Dedifferentiated amniotic fluid mesenchymal stem cell (primary cell): ENCODE data around the gene RCOR2.

Experiments used
- DNase-seq: peaks from one replicate; pipeline ENCODE4 v3.0.0-alpha.2; 2016; ENCODE audit errors: extremely low spot score

The RCOR2 gene

DNA sequence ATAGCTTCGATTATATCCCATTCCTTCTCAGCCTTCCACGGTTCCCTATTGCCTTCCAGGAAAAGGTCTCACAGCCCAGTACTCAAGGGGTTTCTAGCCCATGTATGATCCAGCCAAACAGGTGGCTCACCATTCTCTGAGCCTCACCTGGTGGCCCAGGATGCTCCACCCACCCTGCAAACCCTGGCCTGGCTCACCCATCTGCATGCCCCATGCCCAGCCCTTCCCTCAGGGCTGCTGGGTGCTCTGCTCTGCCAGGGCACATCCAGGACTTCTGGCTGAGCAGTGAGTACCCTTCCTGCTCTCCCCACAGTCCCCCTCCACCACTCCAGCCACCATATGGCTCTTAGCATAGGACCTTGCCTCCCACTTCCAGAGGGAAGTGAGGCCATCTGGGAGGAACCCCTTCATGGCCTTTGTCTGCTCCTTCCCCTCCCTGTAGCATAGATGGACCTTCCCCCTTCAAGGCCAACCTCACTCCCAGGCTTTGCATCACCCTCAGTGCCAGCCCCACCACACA is 5.8 kb upstream of the RCOR2 start:
- no peak for DNase-seq

DNA sequence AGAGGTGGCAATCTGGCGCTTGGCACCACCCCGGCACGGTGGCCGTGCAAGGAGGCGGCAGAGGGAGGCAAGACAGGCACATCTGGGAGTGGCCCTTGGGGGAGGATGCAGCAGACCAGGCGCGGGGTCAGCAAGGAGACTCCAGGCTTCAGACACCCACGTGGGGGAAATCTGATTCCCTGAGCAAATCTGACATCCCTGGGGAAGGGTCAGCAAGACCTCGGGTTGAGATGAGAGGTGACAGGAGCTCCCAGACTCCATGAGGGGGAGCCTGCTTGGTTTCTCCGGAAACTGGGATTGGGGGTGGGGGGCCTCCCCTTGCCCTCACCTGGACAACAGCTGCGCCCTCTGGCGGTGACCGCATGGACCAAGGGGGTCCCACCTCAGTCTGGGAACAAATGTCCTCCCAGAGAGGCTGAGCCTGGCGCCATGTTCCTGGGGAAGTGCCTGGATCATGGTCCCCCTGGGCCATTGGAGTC is 4.0 kb upstream of the RCOR2 start:
- DNase-seq, result no peak

DNA sequence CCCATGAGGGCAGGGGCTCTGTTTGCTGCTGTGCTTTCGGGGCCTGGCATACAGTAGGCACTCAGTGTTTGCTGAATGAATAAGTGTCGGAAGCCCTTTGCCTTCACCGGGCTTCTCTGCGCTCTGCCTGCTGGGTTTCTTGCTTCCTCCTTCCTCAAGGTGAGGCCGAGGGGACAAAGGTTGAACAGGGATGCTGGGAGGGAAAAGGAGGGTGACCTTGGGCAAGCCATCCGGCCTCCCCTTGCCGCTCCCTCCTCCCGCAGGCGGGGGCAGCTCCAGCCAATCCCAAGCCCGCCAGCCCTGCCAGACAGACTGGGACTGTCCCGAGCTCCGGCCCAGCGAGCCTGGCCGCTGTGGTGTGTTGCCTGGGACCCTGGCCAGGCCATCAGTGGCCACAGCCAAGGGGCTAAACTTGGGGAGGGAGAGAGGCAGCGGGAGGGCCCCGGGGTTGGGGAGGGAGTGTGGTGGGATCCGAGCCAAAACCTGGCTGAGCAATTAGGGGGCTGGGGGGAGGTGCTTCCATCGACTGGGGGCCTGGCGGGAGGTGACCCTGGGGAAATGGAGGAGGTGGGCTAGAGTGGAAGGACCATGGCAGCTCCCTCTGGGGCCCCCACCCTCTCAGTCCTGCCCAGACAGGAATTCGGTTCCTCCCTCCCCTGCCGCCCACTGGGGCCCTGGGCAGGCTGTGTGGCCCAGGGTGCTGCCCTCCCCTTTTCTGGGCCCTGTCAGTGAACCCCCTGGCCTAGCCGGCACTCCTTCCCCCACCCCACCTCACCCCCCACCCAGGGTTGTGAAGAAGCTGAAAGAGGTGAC is 3.4 kb upstream of the RCOR2 start:
- no peak for DNase-seq

DNA sequence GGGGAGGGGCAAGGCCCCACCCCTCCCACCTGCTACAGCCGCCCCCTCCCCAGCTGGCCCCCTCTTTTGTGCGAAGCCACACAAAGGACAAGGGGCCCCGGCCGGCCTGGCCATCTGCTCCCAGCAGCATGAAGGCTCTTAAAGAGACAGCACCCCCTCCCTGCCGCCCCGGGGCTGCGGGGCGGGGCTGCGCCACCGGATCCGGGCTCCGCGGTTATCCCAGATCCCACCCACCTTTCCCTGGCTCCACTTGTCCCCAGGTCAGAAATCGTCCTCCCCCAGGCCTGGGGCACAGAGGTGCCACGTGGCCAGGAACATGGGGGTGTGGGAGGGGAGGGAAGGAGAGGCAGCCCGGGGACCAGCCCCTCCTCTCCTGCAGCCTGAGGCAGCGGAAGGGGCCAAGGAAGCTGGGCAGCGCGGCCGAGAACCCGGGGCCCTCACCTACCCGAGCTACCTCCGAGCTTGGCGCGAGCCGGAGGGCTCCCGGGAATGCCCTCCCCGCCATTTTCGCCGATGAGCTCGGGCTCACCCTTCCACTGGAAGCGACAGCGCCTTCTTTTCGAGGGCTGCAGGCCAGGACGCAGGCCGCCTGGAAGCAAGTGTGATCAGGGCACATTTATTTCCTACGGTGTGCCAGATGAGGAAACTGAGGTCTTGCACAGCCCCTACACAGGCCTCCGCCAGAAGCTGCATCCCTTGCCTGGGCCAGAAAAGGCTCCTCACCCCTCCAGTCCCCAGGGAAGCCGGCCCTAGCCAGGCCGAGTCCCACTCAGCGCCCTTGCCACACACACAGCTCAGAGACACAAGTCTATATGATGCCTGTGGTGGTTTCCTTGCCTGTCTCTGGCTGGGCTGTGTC is 2.5 kb upstream of the RCOR2 start:
- no peak for DNase-seq

DNA sequence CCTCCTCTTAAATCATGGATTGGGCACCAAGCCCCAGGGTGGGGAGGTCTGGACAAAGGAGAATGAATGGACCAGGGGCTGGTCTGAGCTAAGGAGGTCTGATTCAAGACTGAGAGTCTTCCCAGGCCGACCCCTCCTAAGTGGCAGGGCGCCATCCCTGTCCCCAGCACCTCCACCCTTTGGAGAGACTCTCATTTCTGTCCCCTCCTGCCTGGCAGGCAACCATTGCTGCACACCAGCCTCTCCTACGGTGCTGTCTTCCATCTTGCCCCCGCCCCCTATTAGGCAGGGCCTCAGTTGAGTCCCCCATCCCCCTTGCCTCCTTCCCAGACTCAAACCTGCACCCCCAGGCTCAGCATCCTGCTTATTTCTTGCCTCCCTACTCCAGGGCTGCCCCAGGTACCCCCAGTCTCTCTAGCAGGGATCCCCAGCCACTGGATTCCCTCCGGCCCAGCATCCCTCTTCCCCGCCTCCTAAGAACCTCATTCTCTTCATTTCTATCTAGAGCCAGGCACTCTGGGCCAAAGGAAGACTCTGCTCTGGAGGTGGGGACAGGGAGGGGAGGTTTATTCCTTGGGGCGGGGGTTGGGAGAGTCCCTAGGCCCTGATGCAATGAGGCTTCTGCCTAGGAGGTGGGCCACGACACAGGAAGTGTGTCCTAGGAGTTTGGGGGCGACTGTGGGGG is 1.7 kb upstream of the RCOR2 start:
- no peak for DNase-seq

DNA sequence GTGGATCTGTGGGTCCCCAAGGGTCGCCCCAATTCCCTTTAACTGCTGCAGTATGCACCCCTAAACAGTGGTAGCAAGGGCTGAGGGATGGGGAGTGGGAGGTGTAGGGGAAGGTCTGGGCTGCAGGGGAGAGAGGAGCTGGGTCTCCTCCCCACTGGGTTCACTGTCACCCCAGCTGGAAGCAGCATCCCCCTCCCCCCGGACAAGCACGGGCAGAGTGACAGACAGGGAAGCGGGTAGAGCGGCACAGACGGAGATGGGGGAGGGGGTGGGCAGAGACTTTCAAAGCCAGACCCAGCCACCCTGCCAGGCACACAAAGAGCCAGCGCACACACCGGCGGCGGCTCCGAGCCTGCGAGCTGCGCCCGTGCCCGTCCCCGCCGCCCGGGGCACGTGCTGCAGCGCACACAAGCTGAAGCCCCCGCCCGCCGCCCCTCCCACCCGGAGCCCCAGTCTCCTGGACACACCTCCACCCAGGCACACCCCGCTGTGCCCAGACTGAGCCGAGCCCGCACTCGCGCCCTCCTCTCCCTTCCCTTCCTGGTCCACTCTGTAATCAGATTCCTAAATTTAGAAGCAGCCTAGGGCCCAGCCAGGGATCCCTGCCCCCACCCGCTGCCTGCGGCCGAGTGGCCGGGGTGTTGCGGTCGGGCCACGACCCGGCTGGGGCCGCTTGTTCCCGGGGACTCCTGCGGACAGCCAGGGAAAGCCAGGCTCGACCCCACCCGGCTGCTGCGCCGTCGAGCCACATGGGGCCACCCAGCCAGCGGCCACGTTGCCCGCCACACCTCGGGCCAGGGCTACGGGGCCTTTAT is 935 bp upstream of the RCOR2 start:
- DNase-seq, result no peak

DNA sequence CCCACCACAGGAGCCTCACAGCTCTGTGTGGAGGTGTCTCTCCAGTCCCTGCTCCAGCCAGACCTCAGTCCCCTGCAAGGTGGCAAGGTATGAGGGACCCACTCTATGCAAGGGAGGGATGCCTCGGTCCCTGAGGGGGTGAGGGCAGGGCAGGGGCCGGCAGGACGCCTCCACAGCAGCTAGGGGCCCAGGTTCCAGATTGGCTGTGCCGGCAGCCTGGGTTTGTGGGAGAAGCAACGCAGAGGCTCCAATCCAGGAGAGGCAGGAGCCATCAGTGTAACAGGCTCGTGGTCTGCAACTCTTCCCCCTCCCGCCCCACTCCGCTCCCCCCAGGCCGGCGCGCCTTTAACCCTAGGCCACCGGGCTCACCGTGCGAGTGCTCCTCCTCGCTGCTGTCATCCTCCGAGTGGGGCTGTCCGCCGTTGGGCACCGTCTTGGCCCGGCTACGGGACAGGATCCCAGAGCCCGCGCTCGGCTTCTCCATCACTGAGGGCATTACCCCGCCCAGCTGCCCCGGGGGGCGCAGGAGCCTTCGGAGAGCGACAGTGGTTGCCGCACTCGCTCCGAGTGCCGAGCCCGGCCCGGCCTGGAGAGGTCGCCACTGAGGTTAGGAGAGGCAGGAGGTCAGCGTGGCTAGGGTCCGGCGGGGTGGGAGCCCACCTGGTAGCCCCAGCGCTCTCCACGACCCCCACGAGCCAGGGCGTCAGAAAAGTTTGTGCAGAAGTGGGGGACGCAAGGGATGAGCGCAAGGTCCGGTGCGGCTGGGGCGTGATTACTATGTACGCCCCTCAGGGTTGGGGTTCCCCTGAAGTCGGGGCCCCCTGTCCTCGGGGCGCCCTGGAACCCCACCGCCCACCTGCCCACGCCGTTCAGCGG is 765 bp downstream of the RCOR2 start:
- no peak for DNase-seq

DNA sequence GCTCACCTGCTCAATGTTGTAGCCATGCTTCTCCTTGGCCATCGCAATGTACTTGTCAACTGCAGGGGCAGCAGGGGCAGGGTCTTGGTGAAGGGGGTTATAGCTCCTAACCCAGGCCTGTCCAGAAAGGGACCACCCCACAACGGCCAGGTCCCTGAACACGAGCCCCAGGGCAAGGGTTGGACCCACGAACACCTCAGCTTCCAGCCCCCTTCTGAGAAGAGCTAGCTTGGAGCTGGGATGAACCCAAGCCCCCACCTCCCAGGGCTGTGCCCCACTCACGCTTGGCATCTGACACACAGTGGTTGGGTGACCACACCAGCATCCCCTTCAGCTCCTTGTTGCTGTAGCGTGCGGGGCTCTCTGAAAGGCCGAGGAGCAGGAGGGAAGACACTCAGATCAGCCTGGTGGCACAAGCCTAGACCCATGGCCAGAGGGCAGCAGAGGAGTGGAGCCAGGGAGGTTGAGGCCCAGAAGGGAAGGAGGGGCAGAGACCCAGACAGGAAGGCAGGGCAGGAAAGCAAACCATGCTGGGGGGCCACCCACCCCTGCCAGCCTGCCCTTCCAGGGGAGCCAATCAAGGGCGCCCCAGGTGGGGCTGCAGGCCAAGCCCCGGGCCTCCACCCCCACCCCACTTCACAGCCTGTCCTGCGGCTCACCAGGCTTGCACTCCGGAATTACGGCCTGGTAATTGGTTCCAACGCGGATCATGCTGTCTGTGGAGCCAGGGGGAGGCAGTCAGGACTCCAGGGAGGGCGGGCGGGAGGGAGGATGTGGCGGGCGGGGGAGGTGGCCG is 1.9 kb downstream of the RCOR2 start:
- no peak for DNase-seq

DNA sequence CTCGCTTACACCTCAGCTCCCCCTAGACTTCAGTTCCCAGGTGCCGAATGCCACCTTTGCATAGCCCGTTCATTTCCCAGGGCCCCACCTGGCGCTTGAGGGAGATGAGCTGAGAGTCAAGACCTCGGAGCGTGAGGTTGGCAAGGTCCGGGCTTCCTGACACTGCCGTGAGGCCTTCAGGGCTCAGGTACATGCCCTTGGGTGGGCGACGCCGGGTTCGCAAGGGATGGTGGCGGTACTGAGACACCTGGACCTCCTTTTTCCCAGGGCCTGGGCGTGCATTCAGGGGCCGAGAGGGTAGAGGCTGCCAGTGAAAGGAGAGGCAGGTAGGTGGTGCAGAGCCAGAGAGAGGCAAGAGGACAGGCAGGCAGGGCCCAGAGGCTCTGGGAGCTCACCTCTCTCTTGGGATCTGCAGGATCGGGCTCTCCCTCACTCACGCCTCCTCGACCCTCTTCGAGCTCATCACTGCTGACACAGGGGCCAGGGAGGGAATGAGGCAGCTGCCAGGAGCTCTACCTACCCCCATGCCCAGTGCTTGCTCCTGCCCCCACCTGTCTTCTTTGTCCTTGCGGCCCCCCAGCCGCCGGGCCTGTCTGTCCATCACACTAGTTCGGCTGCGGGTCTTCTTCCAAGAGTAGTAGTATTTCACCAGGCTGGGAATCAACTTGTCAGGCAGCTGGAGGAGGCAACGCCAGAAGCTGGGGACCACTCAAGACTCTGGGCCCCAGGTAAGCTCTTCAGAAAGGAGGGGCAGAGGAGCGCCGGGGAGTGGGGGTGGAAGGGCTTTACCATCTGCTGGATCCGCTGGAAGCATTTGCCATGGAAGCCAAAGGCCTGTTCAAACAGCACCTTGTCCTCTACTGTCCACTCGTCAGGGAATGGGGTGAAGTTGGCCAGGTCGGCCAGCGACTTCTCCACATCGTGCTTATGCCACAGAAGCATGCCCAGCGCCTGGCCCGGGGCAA is 2.8 kb downstream of the RCOR2 start:
- no peak for DNase-seq

DNA sequence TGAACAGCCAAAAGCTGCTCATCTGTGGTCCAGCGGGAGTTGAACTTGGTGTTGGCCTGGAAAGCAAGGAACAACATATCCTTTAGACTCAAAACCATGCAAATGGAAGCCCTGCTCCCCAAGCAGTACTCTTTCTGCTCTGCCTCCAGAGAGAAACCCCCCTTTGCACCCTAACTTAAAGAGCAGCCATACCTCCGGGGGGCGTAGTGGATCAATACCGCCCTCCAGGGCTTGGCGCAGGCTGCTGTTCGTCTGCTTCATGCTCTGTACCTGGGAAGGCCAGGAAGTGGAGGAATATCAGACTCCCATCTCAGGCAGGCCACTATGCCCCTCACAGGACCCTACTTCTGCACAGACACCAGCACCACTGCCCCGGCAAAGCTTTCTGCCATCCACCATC is 4.3 kb downstream of the RCOR2 start:
- no peak for DNase-seq

DNA sequence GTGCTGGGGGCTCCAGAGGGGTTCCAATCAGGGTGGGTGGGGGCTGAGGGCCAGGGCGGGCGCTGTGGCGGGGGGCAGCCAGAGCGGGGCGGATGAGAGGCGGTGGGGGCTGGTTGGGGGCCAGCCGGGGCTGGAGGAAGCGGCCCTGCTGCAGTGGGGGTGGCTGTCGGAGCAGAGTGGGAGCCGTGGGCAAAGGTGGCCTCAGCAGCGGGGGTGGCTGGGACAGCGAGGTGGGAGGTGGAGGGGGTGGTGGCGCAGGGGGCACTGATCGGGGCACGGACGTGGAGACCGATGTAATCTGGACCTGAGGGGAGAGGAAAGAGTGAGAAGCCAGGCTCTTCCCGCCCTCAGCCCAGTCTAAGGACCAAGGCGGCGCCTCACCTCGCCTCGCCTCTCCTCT is 5.1 kb downstream of the RCOR2 start:
- no peak for DNase-seq

DNA sequence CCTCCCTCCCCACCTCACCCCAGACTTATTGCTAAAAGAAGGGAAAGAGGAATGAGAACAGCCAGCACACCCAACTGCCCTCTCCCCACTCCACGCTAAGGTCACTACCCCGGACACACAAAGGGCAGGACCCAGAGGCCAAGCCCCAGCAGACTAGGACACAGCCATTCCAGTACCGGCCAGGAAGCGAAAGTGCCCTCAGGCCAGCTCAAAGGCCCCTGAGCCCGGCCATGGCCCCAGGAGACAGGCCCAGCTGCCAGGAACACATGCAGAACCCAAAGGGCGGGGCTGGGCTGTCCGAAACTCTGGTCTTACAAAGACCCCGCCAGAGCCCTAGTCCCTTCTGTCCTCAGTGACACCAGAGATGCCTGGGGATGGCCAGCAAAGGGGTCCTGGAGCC is 5.5 kb downstream of the RCOR2 start:
- DNase-seq, result no peak

DNA sequence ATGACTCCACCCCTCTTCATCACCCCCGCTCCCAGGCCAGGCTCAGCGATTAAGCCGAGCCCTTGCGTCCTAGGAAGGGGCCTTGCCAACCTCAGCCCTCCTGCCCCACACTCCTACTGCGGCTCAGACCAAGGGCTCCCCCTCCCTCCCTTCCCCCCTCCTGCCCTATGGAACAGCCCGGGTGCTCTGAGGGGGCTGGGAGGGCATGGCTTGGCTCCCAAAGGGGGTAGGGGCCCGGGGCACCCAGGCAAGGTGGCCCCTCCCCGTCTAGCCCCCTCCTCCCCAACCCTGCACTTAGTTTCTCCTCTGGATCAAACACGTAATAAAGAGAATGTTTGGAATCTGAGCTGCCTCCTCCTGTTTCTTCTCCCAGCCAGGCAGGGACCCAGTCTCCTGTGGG is 6.3 kb downstream of the RCOR2 start:
- DNase-seq, result no peak

DNA sequence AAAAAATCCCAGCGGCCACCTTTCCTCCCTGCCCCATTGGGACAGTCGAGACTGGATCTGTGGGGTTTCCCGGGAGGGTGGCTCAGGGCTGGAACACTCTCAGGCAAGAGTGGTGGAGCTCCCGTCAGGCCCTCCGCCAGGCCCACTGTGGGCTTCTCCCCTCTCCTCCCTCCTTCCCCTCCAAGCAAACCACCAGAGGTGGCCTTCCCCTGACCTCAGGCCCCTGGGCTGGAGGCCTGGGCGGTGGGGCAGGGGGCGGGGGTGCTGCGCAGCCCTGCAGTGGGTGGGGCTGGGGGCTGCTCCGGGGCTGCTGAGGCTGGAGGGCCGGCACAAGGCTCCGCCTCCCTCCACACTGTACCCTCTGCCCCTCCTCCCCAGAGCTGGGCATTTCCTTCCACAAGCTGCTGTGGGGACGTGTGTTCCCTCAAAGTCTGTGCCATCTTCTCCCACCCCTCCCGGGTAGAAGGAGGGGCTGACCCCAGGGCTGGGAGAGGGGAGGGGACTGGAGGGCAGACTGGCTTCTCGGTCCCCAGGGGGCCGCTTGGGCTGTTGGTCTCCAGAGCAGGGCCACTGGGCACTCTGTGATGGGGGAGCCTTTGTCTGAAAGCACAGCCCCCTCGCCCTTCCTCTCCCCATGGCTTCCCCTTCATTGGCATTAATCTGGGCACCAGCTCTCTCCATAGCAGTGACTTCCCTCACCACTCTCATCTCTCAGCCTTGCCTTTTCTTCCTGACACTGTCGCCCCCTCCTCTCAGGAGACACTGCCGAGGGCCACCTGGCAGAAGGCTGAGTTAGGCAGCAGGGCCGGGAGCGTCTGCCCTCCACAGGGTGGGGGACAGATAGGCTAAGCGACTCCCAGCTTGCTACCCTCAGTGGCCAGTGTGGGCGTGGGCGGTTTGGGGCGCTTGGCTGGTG is 7.1 kb downstream of the RCOR2 start:
- DNase-seq, result no peak

DNA sequence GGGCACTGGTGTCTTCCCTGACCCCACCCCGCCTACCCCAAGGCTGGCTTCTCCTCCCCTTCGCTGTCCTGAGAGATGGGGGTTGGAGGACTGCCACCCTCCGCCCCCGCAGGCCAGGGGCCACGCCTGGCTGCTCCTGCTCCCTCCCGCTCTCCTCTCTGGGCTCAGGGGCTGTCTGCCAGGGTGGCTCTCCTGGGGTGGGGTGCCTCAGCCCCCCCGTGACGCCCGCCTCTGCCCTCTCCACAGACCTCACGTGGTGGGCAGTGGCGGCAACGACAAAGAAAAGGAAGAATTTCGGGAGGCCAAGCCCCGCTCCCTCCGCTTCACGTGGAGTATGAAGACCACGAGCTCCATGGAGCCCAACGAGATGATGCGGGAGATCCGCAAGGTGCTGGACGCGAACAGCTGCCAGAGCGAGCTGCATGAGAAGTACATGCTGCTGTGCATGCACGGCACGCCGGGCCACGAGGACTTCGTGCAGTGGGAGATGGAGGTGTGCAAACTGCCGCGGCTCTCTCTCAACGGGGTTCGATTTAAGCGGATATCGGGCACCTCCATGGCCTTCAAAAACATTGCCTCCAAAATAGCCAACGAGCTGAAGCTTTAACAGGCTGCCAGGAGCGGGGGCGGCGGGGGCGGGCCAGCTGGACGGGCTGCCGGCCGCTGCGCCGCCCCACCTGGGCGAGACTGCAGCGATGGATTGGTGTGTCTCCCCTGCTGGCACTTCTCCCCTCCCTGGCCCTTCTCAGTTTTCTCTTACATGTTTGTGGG is 8.1 kb downstream of the RCOR2 start:
- DNase-seq, result no peak

DNA sequence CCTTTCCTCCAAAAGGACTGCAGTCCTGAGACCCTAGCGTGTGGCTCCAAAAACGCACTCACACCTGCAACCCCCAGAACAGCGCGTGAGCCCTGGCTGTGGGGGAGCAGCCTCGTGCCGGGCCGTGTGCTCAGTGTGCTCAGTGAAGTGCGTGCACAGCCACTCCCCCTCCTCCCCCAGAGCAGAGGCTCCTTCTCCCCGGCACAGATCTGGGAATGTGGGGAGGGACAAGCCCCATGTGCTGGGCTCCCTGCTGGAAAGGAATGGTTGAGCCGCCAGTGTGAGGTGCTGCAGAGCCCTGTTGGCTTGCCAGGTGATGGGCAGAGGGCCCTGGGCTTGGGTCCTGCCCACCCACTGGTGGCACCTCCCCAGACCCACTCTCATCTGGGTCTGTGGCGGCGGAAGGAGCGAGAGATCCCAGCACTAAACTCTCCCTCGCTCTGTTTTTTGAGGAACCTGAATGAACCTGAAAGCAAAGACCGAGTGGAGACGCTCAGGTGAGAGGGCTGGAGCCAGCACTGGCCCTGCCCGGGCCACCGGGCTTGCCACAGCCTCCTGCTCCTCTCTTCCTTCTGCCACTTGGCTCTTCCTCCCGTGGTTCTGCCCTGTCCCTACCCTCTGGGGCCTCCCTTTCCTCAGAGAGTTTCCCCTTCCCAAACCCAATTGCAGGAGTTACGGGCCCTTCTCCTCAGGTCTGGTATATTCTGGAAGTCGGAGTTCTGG is 9.0 kb downstream of the RCOR2 start:
- no peak for DNase-seq
